ENCODE data around the gene G3BP2.

DNA sequence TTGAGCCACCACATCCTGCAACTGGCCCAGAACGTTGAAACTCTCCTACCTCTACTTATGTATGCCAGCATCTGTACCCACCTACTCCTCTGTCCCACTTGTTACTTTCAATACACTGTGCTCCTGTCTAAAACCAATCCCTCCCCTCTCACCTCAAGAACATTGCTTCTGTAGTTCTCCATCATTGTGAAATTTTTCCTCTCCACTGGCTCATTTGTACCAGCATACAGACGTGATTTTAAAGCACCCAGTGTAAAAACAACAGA, 25.7 kb upstream of the G3BP2 start:
- TF ChIP-seq, protein P1, sequence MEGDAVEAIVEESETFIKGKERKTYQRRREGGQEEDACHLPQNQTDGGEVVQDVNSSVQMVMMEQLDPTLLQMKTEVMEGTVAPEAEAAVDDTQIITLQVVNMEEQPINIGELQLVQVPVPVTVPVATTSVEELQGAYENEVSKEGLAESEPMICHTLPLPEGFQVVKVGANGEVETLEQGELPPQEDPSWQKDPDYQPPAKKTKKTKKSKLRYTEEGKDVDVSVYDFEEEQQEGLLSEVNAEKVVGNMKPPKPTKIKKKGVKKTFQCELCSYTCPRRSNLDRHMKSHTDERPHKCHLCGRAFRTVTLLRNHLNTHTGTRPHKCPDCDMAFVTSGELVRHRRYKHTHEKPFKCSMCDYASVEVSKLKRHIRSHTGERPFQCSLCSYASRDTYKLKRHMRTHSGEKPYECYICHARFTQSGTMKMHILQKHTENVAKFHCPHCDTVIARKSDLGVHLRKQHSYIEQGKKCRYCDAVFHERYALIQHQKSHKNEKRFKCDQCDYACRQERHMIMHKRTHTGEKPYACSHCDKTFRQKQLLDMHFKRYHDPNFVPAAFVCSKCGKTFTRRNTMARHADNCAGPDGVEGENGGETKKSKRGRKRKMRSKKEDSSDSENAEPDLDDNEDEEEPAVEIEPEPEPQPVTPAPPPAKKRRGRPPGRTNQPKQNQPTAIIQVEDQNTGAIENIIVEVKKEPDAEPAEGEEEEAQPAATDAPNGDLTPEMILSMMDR (IDR thresholded peaks at IDR 0.05; ENCODE audit: poor library complexity): no peak
- TF ChIP-seq EZH2phosphoT487 (IDR thresholded peaks at IDR 0.05; ENCODE audit: low read depth, severe bottlenecking, unreplicated experiment) (no peak), EZH2 (IDR thresholded peaks at IDR 0.05; ENCODE audit: borderline replicate concordance) (no peak)
